GM06990 (cell line): ENCODE results near the gene KNL1.
"Not testable (repeated sequence)": the region's sequence is repeated elsewhere in the genome, so short reads cannot be mapped to it uniquely, and the experiment has no call there.

Source experiments
- DNase-seq: peaks from one replicate; pipeline ENCODE4 v3.0.0-alpha.2; 2011; ENCODE audit not compliant: insufficient read length; ENCODE audit errors: extremely low read depth
- H3K27me3 ChIP-seq: replicated peaks from 2 replicates; pipeline ENCODE4 v1.6.0; 2011; ENCODE audit warnings: low read length; ENCODE audit not compliant: control insufficient read depth, insufficient read depth
- H3K36me3 ChIP-seq: 2 replicates; pipeline ENCODE4 v1.5.1; 2011; ENCODE audit warnings: low read length; ENCODE audit not compliant: control insufficient read depth, insufficient read depth
- H3K4me3 ChIP-seq: replicated peaks from 2 replicates; pipeline ENCODE4 v1.5.1; 2011; ENCODE audit warnings: low read depth, mild to moderate bottlenecking, control low read depth, low read length
- CTCF ChIP-seq: IDR thresholded peaks from 2 replicates; pipeline ENCODE4 v1.5.1; 2011; ENCODE audit warnings: low read length, control low read depth, mild to moderate bottlenecking, inconsistent platforms; ENCODE audit not compliant: insufficient read depth, poor library complexity, severe bottlenecking

The KNL1 gene

GRCh38 chr15:40650479-40650878, 56.4 kb downstream of the KNL1 start:
- Histone ChIP-seq H3K4me3 (no peak overlapping the region), H3K27me3 (no peaks in the 10 kb centered on the region), H3K36me3 (peaks cover 2% of the 10 kb centered on the region)
- DNase-seq: no peak
- TF ChIP-seq CTCF: no peak

- Histone ChIP-seq H3K4me3 (no peak overlapping the region), H3K36me3 (peaks cover 5% of the 10 kb centered on the region; the same call in 1 of the 2 replicates), H3K27me3 (no peaks in the 10 kb centered on the region)
- no peak for DNase-seq
- no peak for TF ChIP-seq CTCF
Measured at GRCh38 chr15:40660686-40661085, 66.6 kb downstream of the KNL1 start.

GRCh38 chr15:40664909-40665308, 70.9 kb downstream of the KNL1 start:
- H3K27me3 ChIP-seq: no peaks in the 10 kb centered on the region
- no peak for DNase-seq
- H3K4me3 ChIP-seq: no peak overlapping the region
- TF ChIP-seq CTCF: no peak
- peaks cover 4% of the 10 kb centered on the region; the same call in 1 of the 2 replicates for H3K36me3 ChIP-seq

- not testable (repeated sequence) for H3K4me3 ChIP-seq, DNase-seq, H3K27me3 ChIP-seq, H3K36me3 ChIP-seq
Measured at GRCh38 chr15:40676290-40676689, 82.2 kb downstream of the KNL1 start.

GRCh38 chr15:40676906-40677305, 82.9 kb downstream of the KNL1 start:
- not testable (repeated sequence) for H3K36me3 ChIP-seq, H3K27me3 ChIP-seq, H3K4me3 ChIP-seq, DNase-seq

GRCh38 chr15:40680151-40680550, 86.1 kb downstream of the KNL1 start:
- no peaks in the 10 kb centered on the region for H3K27me3 ChIP-seq
- H3K36me3 ChIP-seq: no peaks in the 10 kb centered on the region
- no peak for TF ChIP-seq CTCF
- no peak for DNase-seq
- no peak overlapping the region for H3K4me3 ChIP-seq

- DNase-seq, H3K36me3 ChIP-seq, H3K4me3 ChIP-seq, H3K27me3 ChIP-seq: not testable (repeated sequence)
Measured at GRCh38 chr15:40680959-40681358, 86.9 kb downstream of the KNL1 start.
